ENCODE measurements around the gene B4GALNT4.

DNA sequence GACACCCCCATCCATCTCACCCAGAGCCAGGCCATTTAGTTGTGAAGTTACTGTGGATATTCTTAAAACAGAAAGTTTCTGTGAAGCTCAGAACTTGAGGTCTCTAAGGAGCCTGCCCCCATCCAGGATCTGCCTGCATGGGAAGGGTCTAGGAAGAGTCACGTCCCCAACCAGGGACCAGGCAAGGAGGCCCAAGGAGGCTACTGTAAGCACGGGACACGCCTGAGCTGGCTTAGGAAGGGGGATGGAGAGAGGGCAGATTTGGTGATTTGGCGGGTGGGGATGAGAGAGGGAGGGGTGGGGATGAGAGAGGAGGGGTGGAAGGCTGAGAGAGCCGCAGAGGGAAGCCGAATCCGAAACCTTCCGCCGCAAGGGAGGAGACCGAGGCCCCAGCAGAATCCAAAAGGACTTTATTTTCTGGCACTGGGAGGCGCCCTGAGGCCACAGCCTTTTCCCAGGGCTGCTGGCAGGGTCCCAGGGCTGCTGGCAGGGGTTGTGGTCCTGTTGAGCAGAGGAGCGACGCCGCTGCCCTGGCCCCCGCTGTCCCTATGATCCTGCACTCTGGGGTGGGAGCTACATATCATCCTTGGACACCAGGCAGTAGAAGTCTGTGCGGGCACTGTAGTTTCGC lies 36.1 kb downstream of the B4GALNT4 start:
- TF ChIP-seq, protein P1, sequence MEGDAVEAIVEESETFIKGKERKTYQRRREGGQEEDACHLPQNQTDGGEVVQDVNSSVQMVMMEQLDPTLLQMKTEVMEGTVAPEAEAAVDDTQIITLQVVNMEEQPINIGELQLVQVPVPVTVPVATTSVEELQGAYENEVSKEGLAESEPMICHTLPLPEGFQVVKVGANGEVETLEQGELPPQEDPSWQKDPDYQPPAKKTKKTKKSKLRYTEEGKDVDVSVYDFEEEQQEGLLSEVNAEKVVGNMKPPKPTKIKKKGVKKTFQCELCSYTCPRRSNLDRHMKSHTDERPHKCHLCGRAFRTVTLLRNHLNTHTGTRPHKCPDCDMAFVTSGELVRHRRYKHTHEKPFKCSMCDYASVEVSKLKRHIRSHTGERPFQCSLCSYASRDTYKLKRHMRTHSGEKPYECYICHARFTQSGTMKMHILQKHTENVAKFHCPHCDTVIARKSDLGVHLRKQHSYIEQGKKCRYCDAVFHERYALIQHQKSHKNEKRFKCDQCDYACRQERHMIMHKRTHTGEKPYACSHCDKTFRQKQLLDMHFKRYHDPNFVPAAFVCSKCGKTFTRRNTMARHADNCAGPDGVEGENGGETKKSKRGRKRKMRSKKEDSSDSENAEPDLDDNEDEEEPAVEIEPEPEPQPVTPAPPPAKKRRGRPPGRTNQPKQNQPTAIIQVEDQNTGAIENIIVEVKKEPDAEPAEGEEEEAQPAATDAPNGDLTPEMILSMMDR (IDR thresholded peaks at IDR 0.05): no peak
- TF ChIP-seq POLR2A (IDR thresholded peaks at IDR 0.05): no peak

Measured in uterus (tissue), 2 donors.